Activated CD8-positive, alpha-beta T cell treated with anti-CD3 and anti-CD28 coated beads, Interleukin-2, amount 10 ng/mL, durations not matched to agents 7 days and 5 days (primary cell): Measurements from ENCODE around the gene MAD2L2. TPM values are rescaled to one million over a fixed set of nuclear protein-coding genes. Genes with fewer than 3 reads are reported as not detected.
"Not testable (repeated sequence)": the region's sequence is repeated elsewhere in the genome, so short reads cannot be mapped to it uniquely, and the experiment has no call there.

Experiments used
- ATAC-seq: fragments of 150-1000 bp; cut with Tn5 transposase; one replicate; pipeline ENCODE4 v1.10.0; 2021; ENCODE audit warnings: moderate library complexity
- CTCF ChIA-PET: fragments of 350-600 bp; sonication (Branson Sonifier 250); formaldehyde crosslinking; loops from one replicate; lab custom pipeline; 2021; ENCODE audit warnings: antibody characterized with exemption; lab: Charles Lee
- POLR2A ChIA-PET: fragments of 350-600 bp; sonication (Branson Sonifier 250); formaldehyde crosslinking; loops from one replicate; lab custom pipeline; 2021; ENCODE audit warnings: antibody characterized with exemption; lab: Charles Lee
- DNase-seq: peaks from one replicate; pipeline ENCODE4 v3.0.0-alpha.2; 2020
- H3K27ac Mint-ChIP-seq: one replicate; pipeline ENCODE4 v1.8.0; 2021; ENCODE audit warnings: mild to moderate bottlenecking, mixed read lengths
- H3K27me3 Mint-ChIP-seq: one replicate; pipeline ENCODE4 v1.8.0; 2021; ENCODE audit warnings: low read depth, mixed read lengths
- H3K36me3 Mint-ChIP-seq: one replicate; pipeline ENCODE4 v1.8.0; 2021; ENCODE audit warnings: low read depth, mixed read lengths
- H3K4me1 Mint-ChIP-seq: one replicate; pipeline ENCODE4 v1.8.0; 2021; ENCODE audit warnings: low read depth, mixed read lengths
- H3K4me3 Mint-ChIP-seq: one replicate; pipeline ENCODE4 v1.8.0; 2021; ENCODE audit warnings: mild to moderate bottlenecking, mixed read lengths
- H3K9me3 Mint-ChIP-seq: one replicate; pipeline ENCODE4 v1.8.0; 2022; ENCODE audit warnings: mixed read lengths; ENCODE audit not compliant: insufficient read depth
- total RNA-seq, 2 experiments: library from RNA; stranded (reverse); gene quantifications; one replicate each; pipeline ENCODE4 v1.2.3, GENCODE V29; 2021

The MAD2L2 gene
- total RNA-seq, 2 experiments from 2014 or later = 127 to 129 TPM

- Mint-ChIP-seq H3K27me3 (peaks cover 2% of the 10 kb centered on the region), H3K27ac (no peak overlapping the region), H3K4me3 (no peak overlapping the region), H3K4me1 (peaks cover 12% of the 10 kb centered on the region), H3K36me3 (no peaks in the 10 kb centered on the region), H3K9me3 (no peaks in the 10 kb centered on the region)
- CTCF ChIA-PET = interaction anchor here (0.6 to 8.6 kb wide), 15 partner anchors 10 to 607 kb away, joined by 3 to 84 read pairs (median 4); partner anchors contain the start of gene FBXO6
- no peak for DNase-seq
- no peak for ATAC-seq
- POLR2A ChIA-PET = interaction anchor here (0.9 kb wide), 1 partner anchor 263 kb away, joined by 3 read pairs; no protein-coding TSS in a partner anchor
These were observed 35.7 kb downstream of the MAD2L2 start for GRCh38 chr1:11645270-11645669.

- DNase-seq (no peak), ATAC-seq (no peak)
- Mint-ChIP-seq H3K27ac (no peak overlapping the region), H3K36me3 (no peaks in the 10 kb centered on the region), H3K9me3 (no peaks in the 10 kb centered on the region), H3K4me3 (no peak overlapping the region), H3K4me1 (peaks cover 3% of the 10 kb centered on the region), H3K27me3 (no peaks in the 10 kb centered on the region)
- ChIA-PET CTCF (interaction anchor here (0.7 to 8.6 kb wide), 14 partner anchors 8 to 606 kb away, joined by 3 to 84 read pairs (median 5); partner anchors contain the start of genes AGTRAP, FBXO2 and FBXO6), POLR2A (no interaction called here)
These were observed 37.2 kb downstream of the MAD2L2 start for GRCh38 chr1:11643782-11644181.

GRCh38 chr1:11642418-11643017, 38.4 kb downstream of the MAD2L2 start:
- peak; percentile 81 for DNase-seq
- POLR2A ChIA-PET, H3K27ac Mint-ChIP-seq, H3K36me3 Mint-ChIP-seq, H3K27me3 Mint-ChIP-seq, H3K9me3 Mint-ChIP-seq, H3K4me1 Mint-ChIP-seq, H3K4me3 Mint-ChIP-seq: not testable (repeated sequence)
- peak; percentile 69 for ATAC-seq
- CTCF ChIA-PET = interaction anchor here (0.6 to 8.6 kb wide), 19 partner anchors 9 to 611 kb away, joined by 3 to 84 read pairs (median 4); partner anchors contain the start of genes AGTRAP, DISP3, FBXO2 and FBXO6

- ChIA-PET CTCF (interaction anchor here (0.6 to 8.6 kb wide), 11 partner anchors 8 to 604 kb away, joined by 3 to 84 read pairs (median 6); partner anchors contain the start of genes DISP3 and FBXO2), POLR2A (interaction anchor here (0.8 kb wide), 1 partner anchor 266 kb away, joined by 4 read pairs; no protein-coding TSS in a partner anchor)
- no peaks in the 10 kb centered on the region for H3K27me3 Mint-ChIP-seq
- no peak overlapping the region for H3K4me3 Mint-ChIP-seq
- H3K27ac Mint-ChIP-seq = no peak overlapping the region
- no peak for ATAC-seq
- no peaks in the 10 kb centered on the region for H3K9me3 Mint-ChIP-seq
- H3K4me1 Mint-ChIP-seq = no peaks in the 10 kb centered on the region
- H3K36me3 Mint-ChIP-seq = no peaks in the 10 kb centered on the region
- DNase-seq = no peak
These were observed 39.1 kb downstream of the MAD2L2 start for GRCh38 chr1:11641776-11642305.

GRCh38 chr1:11640944-11641343, 40.0 kb downstream of the MAD2L2 start:
- no peak for DNase-seq
- Mint-ChIP-seq H3K36me3 (no peaks in the 10 kb centered on the region), H3K4me1 (no peaks in the 10 kb centered on the region), H3K4me3 (no peak overlapping the region), H3K27me3 (no peaks in the 10 kb centered on the region), H3K9me3 (no peaks in the 10 kb centered on the region), H3K27ac (no peak overlapping the region)
- ChIA-PET POLR2A (interaction anchor here (0.8 kb wide), 1 partner anchor 267 kb away, joined by 4 read pairs; no protein-coding TSS in a partner anchor), CTCF (interaction anchor here (1.3 to 8.6 kb wide), 7 partner anchors 11 to 603 kb away, joined by 4 to 84 read pairs (median 13); partner anchors contain the start of genes DISP3 and FBXO2)
- no peak for ATAC-seq

- H3K27ac Mint-ChIP-seq = no peak overlapping the region
- ChIA-PET CTCF (interaction anchor here (3.8 to 8.6 kb wide), 2 partner anchors 12 to 602 kb away, joined by 19 to 84 read pairs; partner anchors contain the start of gene FBXO2), POLR2A (no interaction called here)
- no peak overlapping the region for H3K4me3 Mint-ChIP-seq
- H3K27me3 Mint-ChIP-seq = no peaks in the 10 kb centered on the region
- no peaks in the 10 kb centered on the region for H3K9me3 Mint-ChIP-seq
- H3K36me3 Mint-ChIP-seq = no peaks in the 10 kb centered on the region
- no peaks in the 10 kb centered on the region for H3K4me1 Mint-ChIP-seq
- no peak for DNase-seq
- no peak for ATAC-seq
These were observed 40.8 kb downstream of the MAD2L2 start for GRCh38 chr1:11640101-11640500.

- POLR2A ChIA-PET = no interaction called here
- Mint-ChIP-seq H3K4me3 (no peak overlapping the region), H3K27ac (no peak overlapping the region), H3K4me1 (no peaks in the 10 kb centered on the region), H3K9me3 (no peaks in the 10 kb centered on the region), H3K36me3 (no peaks in the 10 kb centered on the region), H3K27me3 (no peaks in the 10 kb centered on the region)
- DNase-seq = no peak
- ATAC-seq = no peak
- CTCF ChIA-PET = no interaction called here
These were observed 41.6 kb downstream of the MAD2L2 start for GRCh38 chr1:11639372-11639771.

GRCh38 chr1:11638121-11638520, 42.8 kb downstream of the MAD2L2 start:
- ChIA-PET CTCF (interaction anchor here (0.9 to 1.7 kb wide), 3 partner anchors 82 to 601 kb away, joined by 3 to 4 read pairs (median 3); no protein-coding TSS in a partner anchor), POLR2A (no interaction called here)
- Mint-ChIP-seq H3K4me1 (no peaks in the 10 kb centered on the region), H3K27ac (no peak overlapping the region), H3K4me3 (no peak overlapping the region), H3K36me3 (no peaks in the 10 kb centered on the region), H3K9me3 (no peaks in the 10 kb centered on the region), H3K27me3 (no peaks in the 10 kb centered on the region)
- ATAC-seq (no peak), DNase-seq (no peak)

GRCh38 chr1:11634365-11635192, 46.4 kb downstream of the MAD2L2 start:
- H3K9me3 Mint-ChIP-seq = no peaks in the 10 kb centered on the region
- no peak overlapping the region for H3K27ac Mint-ChIP-seq
- no peak for DNase-seq
- peaks cover 4% of the 10 kb centered on the region for H3K27me3 Mint-ChIP-seq
- no peak overlapping the region for H3K4me3 Mint-ChIP-seq
- no peaks in the 10 kb centered on the region for H3K36me3 Mint-ChIP-seq
- ChIA-PET CTCF (interaction anchor here (1.3 to 2.1 kb wide), 2 partner anchors 8 to 597 kb away, joined by 3 to 7 read pairs; no protein-coding TSS in a partner anchor), POLR2A (no interaction called here)
- no peaks in the 10 kb centered on the region for H3K4me1 Mint-ChIP-seq
- ATAC-seq = no peak

- H3K27me3 Mint-ChIP-seq = peaks cover 9% of the 10 kb centered on the region
- ATAC-seq (no peak), DNase-seq (no peak)
- H3K4me3 Mint-ChIP-seq = no peak overlapping the region
- H3K4me1 Mint-ChIP-seq = no peaks in the 10 kb centered on the region
- no peaks in the 10 kb centered on the region for H3K9me3 Mint-ChIP-seq
- ChIA-PET POLR2A (no interaction called here), CTCF (no interaction called here)
- no peak overlapping the region for H3K27ac Mint-ChIP-seq
- no peaks in the 10 kb centered on the region for H3K36me3 Mint-ChIP-seq
These were observed 51.5 kb downstream of the MAD2L2 start for GRCh38 chr1:11629184-11630016.

GRCh38 chr1:11628767-11629166, 52.2 kb downstream of the MAD2L2 start:
- Mint-ChIP-seq H3K4me1 (no peaks in the 10 kb centered on the region), H3K27ac (no peak overlapping the region), H3K4me3 (no peak overlapping the region), H3K27me3 (peaks cover 9% of the 10 kb centered on the region), H3K9me3 (no peaks in the 10 kb centered on the region), H3K36me3 (no peaks in the 10 kb centered on the region)
- no peak for ATAC-seq
- CTCF ChIA-PET = no interaction called here
- no peak for DNase-seq
- POLR2A ChIA-PET = no interaction called here
